Measurements from ENCODE around the gene EYA2.
"Not testable (repeated sequence)": the region's sequence is repeated elsewhere in the genome, so short reads cannot be mapped to it uniquely, and the experiment has no call there.

The EYA2 gene

GRCh38 chr20:46931699-46932098 is 37.1 kb downstream of the EYA2 start:
- no peak for DNase-seq (ENCODE audit: low read depth in 2 of 2)

DNA sequence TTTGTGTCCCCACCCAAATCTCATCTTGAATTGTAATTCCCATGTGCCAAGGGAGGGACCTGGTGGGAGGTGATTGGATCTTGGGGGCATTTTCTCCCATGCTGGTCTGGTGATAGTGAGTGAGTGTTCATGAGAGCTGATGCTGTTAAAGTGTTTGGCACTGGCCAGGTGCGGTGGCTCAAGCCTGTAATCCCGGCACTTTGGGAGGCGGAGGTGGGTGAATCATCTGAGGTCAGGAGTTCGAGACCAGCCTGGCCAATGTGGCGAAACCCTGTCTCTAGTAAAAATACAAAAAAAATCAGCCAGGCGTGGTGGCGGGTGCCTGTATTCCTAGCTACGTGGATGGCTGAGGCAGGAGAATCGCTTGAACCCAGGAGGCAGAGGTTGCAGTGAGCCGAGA is 37.8 kb downstream of the EYA2 start:
- DNase-seq (ENCODE audit: low read depth in 2 of 2) = not testable (repeated sequence)

GRCh38 chr20:46933150-46933549 is 38.5 kb downstream of the EYA2 start:
- no peak for DNase-seq (ENCODE audit: low read depth in 2 of 2)

DNA sequence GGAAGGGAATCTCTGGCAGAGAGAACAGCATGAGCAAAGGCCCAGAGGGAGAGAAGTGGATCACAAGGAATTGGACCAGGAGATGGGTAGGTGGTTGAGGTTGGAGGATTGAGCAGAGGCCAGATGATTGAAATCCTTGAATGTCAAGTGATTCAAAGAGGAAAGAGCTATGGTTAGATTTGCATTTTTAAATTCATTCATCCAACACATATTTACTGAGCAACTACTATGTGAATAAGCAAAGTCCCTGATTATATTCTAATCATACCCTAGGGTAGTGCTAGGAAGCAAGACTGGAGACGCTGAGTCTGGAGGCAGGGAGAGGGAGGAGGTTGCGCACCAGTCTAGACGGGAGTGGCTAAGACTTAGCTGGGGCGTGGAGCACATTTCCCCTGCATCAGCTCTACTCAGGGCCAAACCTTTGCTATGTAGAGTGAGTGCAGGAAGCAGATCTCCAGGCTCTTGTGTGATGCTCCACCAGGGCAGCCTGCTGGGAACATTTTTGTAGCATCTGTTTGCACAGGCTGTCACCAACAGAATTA is 40.2 kb downstream of the EYA2 start:
- no peak for DNase-seq (ENCODE audit: low read depth in 2 of 2)

DNA sequence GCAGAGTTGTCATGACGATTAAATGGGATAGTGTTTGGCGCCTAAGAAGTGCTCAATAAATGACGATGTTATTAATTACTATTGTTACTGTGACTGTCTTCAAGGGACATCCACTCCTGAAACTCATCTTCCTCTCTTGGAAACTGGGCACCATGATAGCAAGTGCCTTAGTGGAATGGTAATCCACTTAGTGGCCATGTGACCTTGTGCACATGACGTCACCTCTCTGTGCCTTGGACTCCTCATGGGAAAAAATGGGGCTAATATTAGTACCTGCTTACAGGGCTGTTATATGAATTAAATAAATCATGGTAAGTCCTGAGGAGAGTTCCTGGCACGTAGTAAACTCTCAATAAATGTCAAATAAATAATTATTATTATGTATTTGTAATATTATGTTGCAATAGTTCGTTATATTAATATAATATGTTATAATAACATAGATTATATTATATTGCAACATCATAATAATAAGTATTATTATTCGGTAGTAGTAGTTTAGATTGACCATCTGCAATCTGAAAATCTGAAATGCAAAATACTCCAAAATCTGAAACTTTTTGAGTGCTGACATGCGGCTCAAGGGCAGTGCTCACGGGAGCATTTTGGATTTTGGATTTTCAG is 40.9 kb downstream of the EYA2 start:
- DNase-seq (ENCODE audit: low read depth in 2 of 2) = no peak

GRCh38 chr20:46936415-46937156 is 41.9 kb downstream of the EYA2 start:
- DNase-seq (ENCODE audit: low read depth in 2 of 2) = no peak

GRCh38 chr20:46937157-46937523 is 42.5 kb downstream of the EYA2 start:
- DNase-seq (ENCODE audit: low read depth in 2 of 2) = no peak

- DNase-seq (ENCODE audit: low read depth in 2 of 2) = no peak
These were observed 43.0 kb downstream of the EYA2 start for GRCh38 chr20:46937533-46938226.

- no peak for DNase-seq (ENCODE audit: low read depth in 2 of 2)
These were observed 43.8 kb downstream of the EYA2 start for GRCh38 chr20:46938434-46938833.

- no peak for DNase-seq (ENCODE audit: low read depth in 2 of 2)
These were observed 44.7 kb downstream of the EYA2 start for GRCh38 chr20:46939031-46939965.

- no peak for DNase-seq (ENCODE audit: low read depth in 2 of 2)
These were observed 46.0 kb downstream of the EYA2 start for GRCh38 chr20:46940616-46941015.

- no peak for DNase-seq (ENCODE audit: low read depth in 2 of 2)
These were observed 46.8 kb downstream of the EYA2 start for GRCh38 chr20:46941404-46941803.

- DNase-seq (ENCODE audit: low read depth in 2 of 2) = no peak
These were observed 49.4 kb downstream of the EYA2 start for GRCh38 chr20:46943861-46944591.

- no peak for DNase-seq (ENCODE audit: low read depth in 2 of 2)
These were observed 50.8 kb downstream of the EYA2 start for GRCh38 chr20:46945465-46945864.

GRCh38 chr20:46946181-46946624 is 51.6 kb downstream of the EYA2 start:
- DNase-seq (ENCODE audit: low read depth in 2 of 2) = no peak

DNA sequence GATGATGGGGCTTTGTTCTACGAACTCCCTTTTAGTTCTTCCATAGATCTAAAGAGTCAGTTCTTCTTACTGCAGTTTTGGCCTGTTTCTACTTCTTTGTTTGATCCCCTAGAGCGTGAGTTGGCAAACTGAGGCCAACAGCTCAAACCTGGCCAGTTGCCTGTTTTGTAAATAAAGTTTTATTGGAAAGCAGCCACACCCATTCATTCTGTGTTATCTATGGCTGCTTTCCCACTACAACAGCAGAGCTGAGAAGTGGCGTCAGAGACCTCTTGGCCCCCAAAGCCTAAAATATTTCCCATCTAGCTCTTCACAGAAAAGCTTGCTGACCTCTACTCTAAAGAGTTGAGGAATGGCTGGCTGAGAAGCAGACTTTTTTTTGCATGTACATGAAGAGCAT is 52.2 kb downstream of the EYA2 start:
- DNase-seq (ENCODE audit: low read depth in 2 of 2) = no peak

DNA sequence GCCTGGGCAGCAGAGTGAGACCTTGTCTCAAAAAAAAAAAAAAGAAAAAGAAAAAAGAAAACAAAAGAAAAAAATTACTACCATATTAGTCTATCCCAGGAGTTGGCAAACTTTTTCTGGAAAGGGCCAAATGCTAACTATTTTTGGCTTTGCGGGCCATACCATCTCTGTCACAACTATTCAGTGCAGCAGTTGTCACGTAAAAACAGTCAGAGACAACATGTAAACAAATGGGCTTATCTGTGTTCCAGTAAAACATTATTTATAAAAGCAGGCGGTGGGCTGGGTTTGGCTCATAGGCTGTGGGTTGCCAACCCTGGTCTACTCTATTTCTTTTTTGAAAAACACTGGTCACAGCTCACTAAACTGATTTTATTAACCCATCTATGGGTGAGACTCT is 53.4 kb downstream of the EYA2 start:
- no peak for DNase-seq (ENCODE audit: low read depth in 2 of 2)

DNA sequence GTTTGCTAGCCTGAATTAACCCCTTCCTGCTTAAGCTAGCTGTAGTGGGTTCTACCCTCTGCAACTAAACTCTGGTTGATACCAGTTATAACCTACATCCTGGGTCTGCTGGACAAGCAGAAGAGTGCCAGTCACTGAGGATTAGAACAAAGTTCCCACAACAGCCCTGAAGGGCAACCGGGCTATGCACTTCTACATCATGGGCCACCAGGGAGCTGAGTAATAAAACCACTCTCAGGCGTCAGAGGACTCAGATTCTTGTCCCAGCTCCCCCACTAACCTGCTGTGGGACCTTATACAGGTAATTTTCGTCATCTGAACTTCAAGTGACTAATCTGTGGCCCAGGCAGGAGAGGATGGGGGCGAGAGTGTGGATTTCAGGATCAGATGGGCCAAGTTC is 56.8 kb downstream of the EYA2 start:
- DNase-seq (ENCODE audit: low read depth in 2 of 2) = no peak

DNA sequence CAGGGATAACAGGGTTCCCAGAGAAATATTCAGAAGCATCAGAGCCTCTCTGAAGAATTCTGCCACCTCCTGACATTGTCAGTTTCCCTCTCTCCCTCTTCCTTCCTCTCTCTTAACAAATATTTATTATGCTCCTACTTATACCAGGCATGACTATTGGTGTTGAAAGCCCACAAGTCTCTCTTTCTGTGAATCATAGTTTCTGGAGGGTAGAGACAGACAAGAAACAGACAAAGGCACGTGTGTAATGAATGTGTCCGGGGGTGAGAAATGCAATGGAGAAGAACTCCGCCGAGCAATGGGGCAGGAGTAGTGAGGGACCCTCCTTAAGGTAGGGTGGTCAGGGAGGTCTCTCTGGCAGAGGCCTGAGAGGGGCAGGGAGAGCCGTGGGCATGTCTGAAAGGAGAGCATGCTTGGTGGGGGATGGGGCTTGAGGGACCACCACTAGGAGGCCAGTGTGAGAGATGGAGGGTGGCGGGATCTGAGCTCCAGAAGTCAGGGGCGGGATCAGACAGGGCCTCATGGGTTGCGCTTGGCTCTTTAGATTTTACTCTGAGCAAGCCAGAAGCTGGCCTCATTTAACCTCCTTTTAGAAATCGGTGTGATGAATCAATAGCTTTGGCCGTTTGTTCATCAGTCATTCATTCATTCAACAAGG is 57.3 kb downstream of the EYA2 start:
- DNase-seq (ENCODE audit: low read depth in 2 of 2) = no peak

DNA sequence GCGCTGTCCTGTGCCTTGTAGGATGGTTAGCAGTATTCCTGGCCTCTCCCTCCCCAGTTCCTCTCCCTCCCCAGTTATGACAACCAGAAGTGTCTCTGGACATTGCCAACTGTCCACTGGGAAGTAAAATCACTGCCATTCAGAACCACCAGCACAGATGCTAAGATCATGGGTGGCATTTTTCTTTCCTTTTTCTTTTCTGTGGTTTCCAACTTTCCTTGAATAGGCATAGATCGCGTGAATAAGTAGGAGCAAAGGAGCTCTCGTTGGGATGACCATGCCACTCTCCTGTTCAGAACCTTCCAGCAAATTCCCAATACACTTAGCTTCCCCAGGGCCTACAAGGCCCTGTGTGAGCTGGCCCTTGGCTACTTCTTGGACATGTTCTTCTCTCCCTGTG is 59.0 kb downstream of the EYA2 start:
- DNase-seq (ENCODE audit: low read depth in 2 of 2) = no peak

All from stimulated activated CD8-positive, alpha-beta memory T cell treated with anti-CD3 and anti-CD28 coated beads, Interleukin-7, amount 100 ng/mL, for 1 hour (primary cell).